Ishikawa (cell line): Measurements from ENCODE around the gene FGF11.

Experiments
- CEBPB ChIP-seq: IDR thresholded peaks from 2 replicates; pipeline ENCODE4 v1.6.1; 2012
- EP300 ChIP-seq: IDR thresholded peaks from 2 replicates; pipeline ENCODE4 v1.6.1; 2012; ENCODE audit warnings: borderline replicate concordance
- FOXM1 ChIP-seq: IDR thresholded peaks from 2 replicates; pipeline ENCODE4 v1.6.1; 2012; ENCODE audit warnings: low read depth, borderline replicate concordance
- NFIC ChIP-seq: IDR thresholded peaks from 2 replicates; pipeline ENCODE4 v1.6.1; 2012
- RAD21 ChIP-seq: IDR thresholded peaks from 2 replicates; pipeline ENCODE4 v1.6.1; 2012; ENCODE audit warnings: low read depth
- TAF1 ChIP-seq: IDR thresholded peaks from 2 replicates; pipeline ENCODE4 v1.6.1; 2012; ENCODE audit warnings: low read depth, mild to moderate bottlenecking
- TCF12 ChIP-seq: IDR thresholded peaks from 2 replicates; pipeline ENCODE4 v1.6.1; 2012; ENCODE audit warnings: low read depth
- USF1 ChIP-seq: IDR thresholded peaks from 2 replicates; pipeline ENCODE4 v1.6.1; 2012
- YY1 ChIP-seq: IDR thresholded peaks from 2 replicates; pipeline ENCODE4 v1.6.1; 2012; ENCODE audit warnings: low read depth

- TF ChIP-seq NFIC (no peak), RAD21 (no peak), EP300 (no peak), TCF12 (no peak), USF1 (no peak), FOXM1 (no peak), YY1 (no peak), TAF1 (no peak), CEBPB (no peak)
Observed at GRCh38 chr17:7475764-7476422, 36.6 kb downstream of the FGF11 start.
